KBM-7 (cell line): Measurements from ENCODE around the gene ARNT2.
A peak's percentile ranks its signal among the peaks of the same experiment; 100 is the strongest.

Experiments
- DNase-seq: peaks from one replicate; pipeline ENCODE4 v3.0.0-alpha.2; 2015
- in situ Hi-C: fragments of 300-500 bp; cut with MboI; formaldehyde crosslinking; loops from 2 replicates; pipeline ENCODE4 v1.14.3; 2020; ENCODE audit warnings: low sequenced_read_pairs, low pct_unique_long_range_greater_than_20kb, mixed read lengths

ARNT2 gene

GRCh38 chr15:80404761-80405553 is 775 bp downstream of the ARNT2 start:
- DNase-seq: no peak
- in situ Hi-C loops: no loop called here

GRCh38 chr15:80405554-80405850 is 1.3 kb downstream of the ARNT2 start:
- DNase-seq: no peak
- in situ Hi-C loops: no loop called here

- DNase-seq: no peak
- in situ Hi-C loops: no loop called here
Observed at GRCh38 chr15:80405970-80406369, 1.8 kb downstream of the ARNT2 start.

- no peak for DNase-seq
- in situ Hi-C loops: no loop called here
Observed at GRCh38 chr15:80411788-80412288, 7.7 kb downstream of the ARNT2 start.

- in situ Hi-C loops: no loop called here
- no peak for DNase-seq
Observed at GRCh38 chr15:80414546-80415357, 10.6 kb downstream of the ARNT2 start.

- in situ Hi-C loops: no loop called here
- no peak for DNase-seq
Observed at GRCh38 chr15:80415358-80415670, 11.1 kb downstream of the ARNT2 start.

- in situ Hi-C loops: no loop called here
- DNase-seq: no peak
Observed at GRCh38 chr15:80416702-80417101, 12.5 kb downstream of the ARNT2 start.

GRCh38 chr15:80418892-80419537 is 14.8 kb downstream of the ARNT2 start:
- in situ Hi-C loops: no loop called here
- DNase-seq: peak; percentile 39

GRCh38 chr15:80419546-80419945 is 15.4 kb downstream of the ARNT2 start:
- no peak for DNase-seq
- in situ Hi-C loops: no loop called here

- DNase-seq: no peak
- in situ Hi-C loops: no loop called here
Observed at GRCh38 chr15:80420658-80421057, 16.5 kb downstream of the ARNT2 start.

- in situ Hi-C loops: no loop called here
- no peak for DNase-seq
Observed at GRCh38 chr15:80423215-80423614, 19.0 kb downstream of the ARNT2 start.

GRCh38 chr15:80424381-80424780 is 20.2 kb downstream of the ARNT2 start:
- no peak for DNase-seq
- in situ Hi-C loops: no loop called here

GRCh38 chr15:80426316-80426715 is 22.1 kb downstream of the ARNT2 start:
- in situ Hi-C loops: no loop called here
- DNase-seq: no peak

GRCh38 chr15:80429964-80430363 is 25.8 kb downstream of the ARNT2 start:
- in situ Hi-C loops: no loop called here
- no peak for DNase-seq

- in situ Hi-C loops: no loop called here
- no peak for DNase-seq
Observed at GRCh38 chr15:80431635-80432344, 27.6 kb downstream of the ARNT2 start.

- in situ Hi-C loops: no loop called here
- DNase-seq: no peak
Observed at GRCh38 chr15:80432345-80432702, 28.1 kb downstream of the ARNT2 start.

GRCh38 chr15:80433836-80434235 is 29.7 kb downstream of the ARNT2 start:
- DNase-seq: no peak
- in situ Hi-C loops: no loop called here

GRCh38 chr15:80434926-80435720 is 30.9 kb downstream of the ARNT2 start:
- in situ Hi-C loops: no loop called here
- DNase-seq: no peak
